ENCODE results near the gene SCG5.

The SCG5 gene

GRCh38 chr15:32729700-32730395 lies 88.3 kb downstream of the SCG5 start:
- no peak for DNase-seq

DNA sequence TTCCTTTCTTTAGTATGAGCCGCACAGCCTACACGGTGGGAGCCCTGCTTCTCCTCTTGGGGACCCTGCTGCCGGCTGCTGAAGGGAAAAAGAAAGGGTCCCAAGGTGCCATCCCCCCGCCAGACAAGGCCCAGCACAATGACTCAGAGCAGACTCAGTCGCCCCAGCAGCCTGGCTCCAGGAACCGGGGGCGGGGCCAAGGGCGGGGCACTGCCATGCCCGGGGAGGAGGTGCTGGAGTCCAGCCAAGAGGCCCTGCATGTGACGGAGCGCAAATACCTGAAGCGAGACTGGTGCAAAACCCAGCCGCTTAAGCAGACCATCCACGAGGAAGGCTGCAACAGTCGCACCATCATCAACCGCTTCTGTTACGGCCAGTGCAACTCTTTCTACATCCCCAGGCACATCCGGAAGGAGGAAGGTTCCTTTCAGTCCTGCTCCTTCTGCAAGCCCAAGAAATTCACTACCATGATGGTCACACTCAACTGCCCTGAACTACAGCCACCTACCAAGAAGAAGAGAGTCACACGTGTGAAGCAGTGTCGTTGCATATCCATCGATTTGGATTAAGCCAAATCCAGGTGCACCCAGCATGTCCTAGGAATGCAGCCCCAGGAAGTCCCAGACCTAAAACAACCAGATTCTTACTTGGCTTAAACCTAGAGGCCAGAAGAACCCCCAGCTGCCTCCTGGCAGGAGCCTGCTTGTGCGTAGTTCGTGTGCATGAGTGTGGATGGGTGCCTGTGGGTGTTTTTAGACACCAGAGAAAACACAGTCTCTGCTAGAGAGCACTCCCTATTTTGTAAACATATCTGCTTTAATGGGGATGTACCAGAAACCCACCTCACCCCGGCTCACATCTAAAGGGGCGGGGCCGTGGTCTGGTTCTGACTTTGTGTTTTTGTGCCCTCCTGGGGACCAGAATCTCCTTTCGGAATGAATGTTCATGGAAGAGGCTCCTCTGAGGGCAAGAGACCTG lies 89.5 kb downstream of the SCG5 start:
- DNase-seq, result no peak

- DNase-seq, result no peak
Measured at GRCh38 chr15:32732574-32733157, 91.2 kb downstream of the SCG5 start.

GRCh38 chr15:32733281-32733680 lies 91.8 kb downstream of the SCG5 start:
- DNase-seq, result no peak

- DNase-seq, result no peak
Measured at GRCh38 chr15:32735989-32736700, 94.6 kb downstream of the SCG5 start.

GRCh38 chr15:32736701-32737061 lies 95.2 kb downstream of the SCG5 start:
- no peak for DNase-seq

DNA sequence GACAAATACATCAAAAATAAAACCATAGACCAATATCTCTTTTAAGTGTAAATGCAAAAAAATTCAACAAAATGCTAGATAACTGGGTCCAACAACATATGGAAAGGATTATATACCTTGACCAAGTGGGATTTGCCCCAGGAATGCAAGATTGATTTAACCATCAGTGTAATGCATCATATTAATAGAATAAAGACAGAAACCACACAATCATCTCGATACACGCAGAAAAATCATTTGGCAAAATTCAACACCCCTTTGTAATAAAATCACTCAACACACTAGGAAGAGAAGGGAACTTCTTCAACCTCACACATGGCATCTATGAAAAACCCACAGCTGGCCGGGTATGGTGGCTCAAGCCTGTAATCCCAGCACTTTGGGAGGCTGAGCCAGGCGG lies 95.8 kb downstream of the SCG5 start:
- DNase-seq, result no peak

DNA sequence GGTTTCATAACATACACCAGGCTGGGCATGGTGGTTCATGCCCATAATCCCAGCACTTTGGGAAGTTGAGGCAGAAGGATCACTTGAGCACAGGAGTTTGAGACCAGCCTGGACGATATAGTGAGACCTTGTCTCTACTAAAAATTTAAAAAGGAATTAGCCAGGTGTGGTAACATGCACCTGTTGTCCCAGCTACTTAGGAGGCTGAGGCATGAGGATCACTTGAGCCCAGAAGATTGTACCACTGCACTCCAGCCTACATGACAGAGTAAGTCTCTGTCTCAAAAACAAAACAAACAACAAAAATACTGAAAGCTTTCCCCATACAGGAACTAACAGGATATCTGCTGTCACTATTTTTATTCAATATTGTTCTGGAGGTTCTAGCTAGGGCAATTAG lies 97.2 kb downstream of the SCG5 start:
- no peak for DNase-seq

DNA sequence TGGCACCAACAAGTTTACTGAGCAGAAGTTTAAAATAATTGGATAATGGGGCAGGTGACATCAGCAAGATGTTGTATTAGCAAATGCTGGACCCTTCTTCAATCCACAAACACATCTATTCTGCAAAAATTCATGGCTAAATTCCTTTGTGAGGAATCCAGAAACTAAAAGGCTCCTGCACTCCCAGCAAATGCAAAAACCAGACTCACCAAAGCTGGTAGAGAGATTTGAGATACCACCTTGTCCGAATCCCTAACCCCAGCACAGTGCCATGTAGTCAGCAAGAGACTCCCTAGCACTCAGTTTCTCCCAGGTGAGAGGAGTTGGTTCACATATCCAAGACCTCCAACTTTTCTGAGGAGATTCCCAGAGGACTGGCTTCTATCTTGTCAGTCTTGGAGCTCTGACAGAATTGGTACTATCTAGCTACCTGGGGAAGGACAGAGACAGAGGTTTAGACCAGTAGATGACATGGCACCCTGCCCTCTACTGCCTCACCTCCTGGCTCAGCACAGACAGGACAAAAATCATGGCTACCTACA lies 98.1 kb downstream of the SCG5 start:
- no peak for DNase-seq

- no peak for DNase-seq
Measured at GRCh38 chr15:32743411-32744140, 102.1 kb downstream of the SCG5 start.

DNA sequence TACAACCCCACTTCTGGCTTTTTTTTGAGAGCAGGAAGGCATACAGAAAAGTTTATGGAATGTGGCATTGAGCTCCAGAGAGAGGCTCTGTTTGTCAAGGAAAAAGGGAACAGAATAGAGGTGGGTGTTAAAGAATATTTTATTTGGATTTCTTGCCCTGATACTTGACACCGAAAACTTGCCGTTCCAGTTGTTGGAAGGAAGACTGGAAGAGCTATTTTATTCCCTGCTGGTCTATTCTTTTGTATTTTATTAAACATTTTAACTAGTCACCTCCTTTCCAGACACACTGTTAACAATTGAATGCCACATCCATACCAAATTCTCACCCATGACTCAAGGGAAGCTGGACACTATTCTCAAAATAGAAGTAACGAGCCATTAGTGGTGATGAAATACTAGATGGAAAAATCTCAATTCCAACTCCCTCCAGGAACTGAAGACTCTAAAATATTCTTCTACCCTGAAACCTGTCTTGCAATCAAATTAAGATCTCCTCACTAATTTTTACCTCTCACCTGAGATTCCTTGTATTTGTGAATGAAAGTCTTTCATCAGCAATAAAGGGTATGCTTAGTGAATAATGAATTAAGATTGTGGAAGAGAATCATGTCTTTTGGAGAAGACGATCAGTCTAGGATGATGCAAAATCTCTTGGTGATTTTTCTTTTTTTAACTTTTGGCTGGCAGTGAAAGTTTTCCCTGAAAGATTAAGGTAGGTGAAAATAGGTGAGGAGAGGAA lies 104.8 kb downstream of the SCG5 start:
- DNase-seq, result no peak
